Stimulated activated CD4-positive, alpha-beta T cell treated with anti-CD3 and anti-CD28 coated beads, Interleukin-2, amount 100 ng/mL, for 48 hours (primary cell): ENCODE measurements around the gene LAMTOR4.
"Not testable (repeated sequence)": the region's sequence is repeated elsewhere in the genome, so short reads cannot be mapped to it uniquely, and the experiment has no call there.

Source experiments
- DNase-seq, 2 donors: peaks; one replicate each; pipeline ENCODE4 v3.0.0-alpha.2; 2020

The LAMTOR4 gene

DNA sequence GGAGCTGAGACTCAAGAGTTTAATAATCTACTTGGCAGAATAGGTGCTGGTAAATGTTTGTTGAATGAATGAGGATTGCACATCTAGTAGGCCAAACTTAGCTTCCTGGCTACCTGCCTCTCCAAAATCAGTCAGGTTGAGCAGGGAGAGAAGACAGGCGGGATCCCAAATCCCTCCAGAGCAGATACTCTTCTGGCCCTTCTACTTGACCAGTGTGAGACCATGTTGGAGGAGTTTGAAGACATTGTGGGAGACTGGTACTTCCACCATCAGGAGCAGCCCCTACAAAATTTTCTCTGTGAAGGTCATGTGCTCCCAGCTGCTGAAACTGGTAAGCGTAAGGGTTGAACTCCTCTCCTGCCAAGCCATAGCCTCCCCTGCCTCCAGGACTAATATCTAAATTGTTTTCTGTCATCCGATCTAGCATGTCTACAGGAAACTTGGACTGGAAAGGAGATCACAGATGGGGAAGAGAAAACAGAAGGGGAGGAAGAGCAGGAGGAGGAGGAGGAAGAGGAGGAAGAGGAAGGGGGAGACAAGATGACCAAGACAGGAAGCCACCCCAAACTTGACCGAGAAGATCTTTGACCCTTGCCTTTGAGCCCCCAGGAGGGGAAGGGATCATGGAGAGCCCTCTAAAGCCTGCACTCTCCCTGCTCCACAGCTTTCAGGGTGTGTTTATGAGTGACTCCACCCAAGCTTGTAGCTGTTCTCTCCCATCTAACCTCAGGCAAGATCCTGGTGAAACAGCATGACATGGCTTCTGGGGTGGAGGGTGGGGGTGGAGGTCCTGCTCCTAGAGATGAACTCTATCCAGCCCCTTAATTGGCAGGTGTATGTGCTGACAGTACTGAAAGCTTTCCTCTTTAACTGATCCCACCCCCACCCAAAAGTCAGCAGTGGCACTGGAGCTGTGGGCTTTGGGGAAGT lies 24.2 kb upstream of the LAMTOR4 start:
- no peak for DNase-seq

- no peak for DNase-seq
Measured at GRCh38 chr7:100126239-100126930, 22.3 kb upstream of the LAMTOR4 start.

- DNase-seq, result peak; percentile 89 to 93
Measured at GRCh38 chr7:100126931-100127865, 21.5 kb upstream of the LAMTOR4 start, which contains the start of gene MBLAC1. Gene MBLAC1 (plus strand): TSS chr7:100126967. CDS start chr7:100127396, 429 bp downstream.

GRCh38 chr7:100127866-100128636 lies 20.7 kb upstream of the LAMTOR4 start:
- peak in 1 of 2 donors; percentile 10 for DNase-seq

DNA sequence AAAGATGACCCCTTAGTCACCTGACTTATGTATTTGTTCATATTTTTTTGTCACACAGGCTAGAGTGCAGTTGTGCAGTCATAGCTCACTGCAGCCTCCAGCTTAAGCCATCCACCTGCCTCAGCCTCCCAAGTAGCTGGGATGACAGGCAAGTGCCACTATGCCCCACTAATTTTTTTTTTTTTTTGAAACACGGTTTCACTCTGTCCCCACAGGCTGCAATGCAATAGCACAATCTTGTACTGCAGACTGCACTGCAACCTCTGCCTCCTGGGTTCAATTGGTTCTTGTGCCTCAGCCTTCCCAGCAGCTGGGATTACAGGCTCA lies 20.1 kb upstream of the LAMTOR4 start:
- DNase-seq, result no peak

DNA sequence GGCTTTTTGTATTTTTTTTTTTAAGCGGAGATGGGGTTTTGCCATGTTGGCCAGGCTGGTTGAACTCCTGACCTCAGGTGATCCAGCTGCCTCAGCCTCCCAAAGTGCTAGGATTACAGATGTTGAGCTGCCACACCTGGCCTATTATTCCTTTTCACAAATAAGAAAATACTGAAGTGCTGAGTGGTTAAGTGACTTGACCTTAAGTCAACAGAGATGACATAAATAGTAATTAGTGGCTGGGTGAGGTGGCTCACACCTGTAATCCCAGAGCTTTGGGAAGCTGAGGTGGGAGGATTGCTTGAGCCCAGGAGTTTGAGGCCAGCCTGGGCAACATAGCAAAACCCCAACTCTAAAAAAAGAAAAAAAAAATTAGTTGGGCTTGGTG lies 18.5 kb upstream of the LAMTOR4 start:
- DNase-seq, result not testable (repeated sequence)

GRCh38 chr7:100130608-100131453 lies 17.9 kb upstream of the LAMTOR4 start:
- DNase-seq, result peak; percentile 90 to 92

DNA sequence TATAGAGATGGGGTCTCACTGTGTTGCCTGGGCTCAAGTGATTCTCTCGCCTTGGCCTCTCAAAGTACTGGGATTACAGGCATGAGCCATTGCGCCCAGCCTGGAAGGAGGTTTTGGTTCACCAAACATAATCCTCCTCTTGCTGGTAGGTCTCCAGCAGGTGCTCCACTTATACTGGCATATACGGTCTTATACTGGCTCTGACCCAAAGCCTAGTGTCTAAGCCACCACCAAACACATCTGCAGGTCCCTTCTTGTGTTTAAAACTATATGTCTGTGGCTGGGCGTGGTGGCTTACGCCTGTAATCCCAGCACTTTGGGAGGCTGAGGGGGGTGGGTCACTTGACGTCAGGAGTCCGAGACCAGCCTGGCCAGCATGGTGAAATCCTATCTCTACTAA lies 16.6 kb upstream of the LAMTOR4 start:
- DNase-seq, result no peak

- DNase-seq, result peak; percentile 48 to 58
Measured at GRCh38 chr7:100132697-100133151, 16.0 kb upstream of the LAMTOR4 start.

DNA sequence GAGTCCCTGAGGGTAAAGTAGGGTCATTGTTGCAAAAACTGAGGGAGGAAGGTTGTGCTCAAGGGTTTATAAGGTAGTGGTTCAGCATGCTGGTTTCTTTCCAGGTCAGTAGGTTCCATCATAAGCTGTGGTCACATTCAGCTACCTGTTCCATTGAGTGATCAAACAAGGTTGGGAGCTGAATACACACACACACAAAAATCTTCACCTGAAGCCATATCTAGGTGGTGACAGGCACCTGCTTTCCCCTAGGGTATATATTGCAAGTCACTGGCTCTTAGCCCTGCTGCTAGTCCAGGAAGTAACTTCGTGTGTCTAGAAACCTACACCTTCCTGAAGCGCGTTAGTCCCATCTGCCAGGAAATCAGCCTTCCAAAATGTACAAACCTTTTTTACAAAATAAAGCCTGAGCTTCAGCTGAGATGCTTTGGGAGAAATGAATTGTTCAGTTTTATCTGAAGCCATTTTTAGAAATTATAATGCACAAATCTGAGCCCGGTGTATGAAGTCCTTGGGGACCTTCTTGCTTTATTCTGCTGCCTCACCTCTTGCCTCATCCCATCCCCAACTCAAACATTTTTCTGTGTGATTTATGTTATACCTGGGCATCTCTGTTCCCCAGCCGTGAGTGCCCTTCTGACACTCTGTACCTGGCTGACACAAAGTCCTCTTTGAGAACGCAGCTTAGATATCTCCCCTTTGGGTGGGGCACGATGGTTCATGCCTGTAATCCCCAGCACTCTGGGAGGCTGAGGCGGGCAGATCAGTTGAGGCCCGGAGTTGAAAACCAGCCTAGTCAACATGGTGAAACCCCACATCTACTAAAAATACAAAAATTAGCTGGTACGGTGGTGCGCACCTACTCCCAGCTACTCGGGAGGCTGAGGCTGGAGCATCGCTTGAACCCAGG lies 10.6 kb upstream of the LAMTOR4 start:
- DNase-seq, result no peak

DNA sequence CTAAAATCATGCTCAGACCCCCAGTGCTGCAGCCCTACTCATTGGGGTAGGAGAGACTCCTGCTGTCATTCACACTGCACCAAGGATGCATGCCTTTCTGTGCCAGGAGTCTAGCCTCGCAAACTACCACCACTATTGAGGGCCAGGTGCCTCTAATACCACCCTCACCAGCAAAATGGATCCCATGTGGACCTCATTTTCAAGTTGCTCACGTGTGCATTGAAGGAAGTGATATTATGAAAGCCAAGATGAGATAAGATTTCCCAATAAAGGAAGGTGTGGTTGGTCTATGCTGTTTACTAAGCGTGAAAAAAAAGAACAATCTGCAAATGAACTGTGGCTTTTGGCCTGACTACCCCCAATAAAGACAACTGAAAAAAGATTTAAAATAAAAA lies 7.2 kb upstream of the LAMTOR4 start:
- DNase-seq, result no peak

DNA sequence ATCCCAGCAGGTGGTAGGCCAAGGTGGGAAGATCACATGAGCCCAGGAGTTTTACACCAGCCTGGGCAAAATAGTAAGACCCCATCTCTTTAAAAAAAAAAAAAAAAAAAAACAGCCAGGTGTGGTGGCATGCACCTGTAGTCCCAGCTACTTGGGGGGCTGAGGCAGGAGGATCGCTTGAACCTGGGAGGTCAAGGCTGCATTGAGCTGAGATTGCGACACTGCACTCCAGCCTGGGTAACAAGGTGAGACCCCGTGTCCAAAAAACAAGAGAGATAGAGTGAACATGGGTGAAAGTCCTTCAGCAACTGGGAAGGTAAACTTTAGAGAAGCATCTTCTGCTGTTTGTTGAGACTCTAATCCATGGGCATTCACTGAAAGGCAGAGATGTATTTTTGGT lies 6.3 kb upstream of the LAMTOR4 start:
- DNase-seq, result no peak

DNA sequence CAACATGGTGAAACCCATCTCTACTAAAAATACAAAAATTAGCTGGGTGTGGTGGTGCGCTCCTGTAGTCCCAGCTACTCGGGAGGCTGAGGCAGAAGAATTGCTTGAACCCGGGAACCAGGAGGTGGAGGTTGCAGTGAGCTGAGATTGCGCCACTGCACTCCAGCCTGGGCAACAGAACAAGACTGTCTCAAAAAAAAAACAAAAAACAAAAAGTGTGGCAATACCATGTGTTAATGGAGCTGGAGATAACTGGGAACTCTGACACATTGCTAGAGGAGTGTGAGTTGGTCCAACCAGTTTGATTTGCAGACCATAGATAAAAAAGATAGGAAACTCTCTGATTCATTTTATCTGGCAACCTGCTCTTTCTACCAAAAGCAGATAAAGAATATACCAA lies 2.4 kb upstream of the LAMTOR4 start:
- DNase-seq, result not testable (repeated sequence)

DNA sequence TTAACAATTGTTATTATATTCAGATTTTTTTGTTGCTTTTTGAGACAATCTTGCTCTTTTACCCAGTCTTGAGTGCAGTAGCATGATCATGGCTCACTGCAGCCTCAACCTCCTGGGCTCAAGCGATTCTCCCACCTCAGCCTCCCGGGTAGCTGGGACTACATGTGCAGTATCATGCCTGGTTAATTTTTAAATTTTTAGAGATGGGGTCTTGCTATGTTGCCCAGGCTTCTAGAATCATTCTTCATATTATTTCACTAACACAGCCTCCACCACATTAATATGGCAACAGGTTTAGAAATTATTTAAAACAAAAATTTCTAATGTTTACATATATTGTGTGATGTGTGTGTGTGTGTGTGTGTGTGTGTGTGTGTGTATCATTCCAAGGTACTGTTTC lies 1.4 kb upstream of the LAMTOR4 start:
- DNase-seq, result no peak

DNA sequence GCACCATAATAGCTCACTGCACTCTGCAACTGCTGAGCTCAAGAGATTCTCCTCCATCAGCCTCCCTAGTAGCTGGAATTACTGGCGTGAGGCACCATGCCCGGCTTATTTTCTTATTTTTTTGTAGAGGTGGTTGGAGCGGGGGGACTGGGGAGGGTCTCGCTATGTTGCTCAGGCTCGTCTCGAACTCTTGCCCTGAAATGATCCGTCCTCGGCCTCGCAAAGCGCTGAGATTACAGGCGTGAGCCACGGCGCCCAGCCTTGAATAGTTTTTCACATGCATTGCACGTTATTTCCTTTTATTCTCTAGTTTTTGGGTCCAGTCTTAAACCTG lies 526 bp upstream of the LAMTOR4 start:
- no peak for DNase-seq

- DNase-seq, result no peak
Measured at GRCh38 chr7:100152404-100152803, 3.7 kb downstream of the LAMTOR4 start.

GRCh38 chr7:100152937-100153666 lies 4.4 kb downstream of the LAMTOR4 start:
- no peak for DNase-seq

- DNase-seq, result no peak
Measured at GRCh38 chr7:100153708-100154535, 5.2 kb downstream of the LAMTOR4 start.
